Measurements from ENCODE around the gene ARID1B.

The ARID1B gene

DNA sequence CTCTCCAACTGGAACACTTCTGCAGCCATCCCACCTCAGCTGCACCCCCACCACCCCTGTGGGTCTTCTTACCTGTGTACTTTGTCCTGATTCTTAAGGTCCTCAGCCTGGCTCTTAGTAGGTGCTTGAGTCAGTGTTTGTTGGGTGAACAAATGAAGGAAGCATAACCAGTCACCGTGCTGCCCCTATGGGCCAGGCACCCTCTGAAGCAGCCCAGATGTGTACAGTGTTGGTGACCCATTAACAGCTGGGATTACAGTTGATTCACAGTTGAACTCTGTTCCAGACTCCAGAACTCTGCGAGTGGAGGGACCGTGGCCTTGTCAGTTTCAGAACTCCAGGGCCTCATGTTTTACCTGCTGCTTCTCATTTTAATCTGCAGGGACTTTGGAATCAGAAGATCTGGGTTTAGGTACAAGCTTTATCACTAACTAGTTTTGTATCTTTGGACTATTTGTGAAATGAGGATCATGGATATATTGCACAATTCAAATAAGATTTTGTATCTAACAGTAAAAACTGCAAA is 342.4 kb downstream of the ARID1B start:
- DNase-seq (ENCODE audit: low read depth in 3 of 3, low spot score in 1 of 3) = no peak

DNA sequence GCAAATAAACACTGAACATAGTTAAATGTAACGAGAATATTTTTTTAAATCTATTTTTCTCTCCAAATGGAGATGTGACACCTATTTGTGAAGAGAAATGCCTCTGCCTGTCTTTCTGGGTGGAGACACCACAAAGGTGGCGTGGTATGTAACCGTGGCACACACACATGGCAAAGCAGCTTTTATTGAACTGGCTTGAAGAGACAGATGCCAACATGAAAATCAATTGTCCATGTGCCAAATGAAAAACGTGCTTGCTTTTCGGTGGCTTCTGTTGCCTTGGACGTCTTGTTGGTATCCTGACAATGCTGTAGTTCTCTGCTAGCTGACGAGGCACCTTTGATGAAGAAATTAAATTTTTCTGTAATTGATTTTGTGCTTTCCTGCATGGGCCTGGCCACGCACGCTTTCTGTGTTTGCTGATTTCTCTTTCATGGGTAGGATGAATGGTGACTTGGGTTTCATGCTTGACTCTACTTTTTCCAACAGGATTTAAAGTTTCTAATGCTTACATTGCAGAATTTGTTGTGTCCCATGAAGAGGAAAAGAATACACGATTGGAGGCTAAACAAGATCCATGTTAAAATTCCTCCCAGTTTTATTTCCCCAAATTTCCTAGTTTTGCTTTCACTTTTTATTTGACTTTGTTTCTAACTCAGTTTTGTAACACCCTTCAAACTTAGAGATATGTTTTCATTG is 343.5 kb downstream of the ARID1B start:
- no peak for DNase-seq (ENCODE audit: low read depth in 3 of 3, low spot score in 1 of 3)

DNA sequence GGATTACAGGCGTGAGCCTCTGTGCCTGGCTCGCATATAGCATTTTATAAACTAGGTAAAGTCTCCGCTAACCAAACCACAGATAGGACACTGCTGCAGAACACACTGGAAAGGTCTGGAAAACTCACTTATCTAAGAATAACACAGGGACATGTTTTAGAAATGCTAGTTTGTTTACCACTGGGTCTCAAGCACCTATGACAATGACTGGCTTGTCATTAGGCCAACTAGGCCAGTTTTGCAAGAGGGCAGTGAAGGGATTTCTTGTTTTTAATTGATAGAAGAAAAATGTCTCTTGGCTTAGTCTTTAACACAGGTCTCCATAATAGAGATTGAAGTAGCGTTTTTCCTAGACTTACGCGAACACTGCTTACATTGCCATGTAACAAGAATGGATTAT is 344.7 kb downstream of the ARID1B start:
- no peak for DNase-seq (ENCODE audit: low read depth in 3 of 3, low spot score in 1 of 3)

DNA sequence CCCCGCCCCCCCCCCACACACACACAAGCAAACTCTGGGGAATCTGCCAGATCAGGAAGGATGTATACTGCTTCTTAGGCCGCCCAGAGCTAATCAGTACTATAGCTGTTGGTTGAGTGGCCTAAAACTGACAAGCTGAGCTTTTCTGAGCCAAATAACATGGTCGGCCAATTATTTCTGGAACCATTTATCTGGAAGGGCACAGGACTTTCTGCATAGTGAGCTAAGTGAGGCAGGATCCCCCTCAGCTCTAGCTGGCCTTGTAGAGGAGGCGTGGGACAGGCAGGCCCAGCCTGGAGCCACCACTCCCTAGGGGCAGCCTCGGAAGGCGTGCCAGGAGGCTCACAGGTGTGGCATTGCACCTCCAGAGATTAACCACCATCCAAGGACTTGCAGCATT is 346.1 kb downstream of the ARID1B start:
- no peak for DNase-seq (ENCODE audit: low read depth in 3 of 3, low spot score in 1 of 3)

DNA sequence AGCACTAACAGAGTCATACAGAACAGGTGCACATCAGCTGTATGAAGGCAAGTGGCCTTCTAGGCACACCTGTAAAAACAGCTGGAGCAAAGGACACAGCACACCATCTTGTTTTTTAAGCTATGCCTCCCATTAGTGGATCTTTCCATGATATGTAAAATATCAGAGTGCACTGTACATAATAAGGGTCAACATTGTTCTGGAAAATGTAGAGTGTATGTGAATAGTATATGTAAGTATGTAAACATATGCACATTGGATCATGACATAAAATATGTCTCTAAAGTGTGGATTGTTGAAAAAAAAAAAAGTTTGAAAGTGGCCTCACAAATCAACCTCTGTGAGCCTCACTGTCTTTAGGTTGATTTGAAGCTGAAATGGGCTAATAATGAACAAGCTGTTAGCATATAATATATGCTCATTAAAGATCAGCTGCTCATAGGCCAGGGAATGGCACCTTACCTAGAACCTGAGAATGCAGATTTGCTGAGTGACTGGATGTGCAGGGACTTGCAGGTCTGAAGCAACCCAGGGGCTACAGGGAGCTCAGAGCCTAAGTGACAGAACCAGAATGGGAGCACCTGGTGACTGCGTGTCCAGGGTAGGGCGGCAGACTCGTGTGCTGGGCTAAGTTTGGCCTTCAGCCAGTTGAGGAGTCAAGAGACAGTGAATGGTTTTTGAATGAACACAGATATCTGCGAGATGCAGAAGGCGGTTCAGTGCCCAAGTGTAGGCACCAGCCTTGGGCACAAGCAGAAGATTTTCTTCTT is 347.5 kb downstream of the ARID1B start:
- no peak for DNase-seq (ENCODE audit: low read depth in 3 of 3, low spot score in 1 of 3)

DNA sequence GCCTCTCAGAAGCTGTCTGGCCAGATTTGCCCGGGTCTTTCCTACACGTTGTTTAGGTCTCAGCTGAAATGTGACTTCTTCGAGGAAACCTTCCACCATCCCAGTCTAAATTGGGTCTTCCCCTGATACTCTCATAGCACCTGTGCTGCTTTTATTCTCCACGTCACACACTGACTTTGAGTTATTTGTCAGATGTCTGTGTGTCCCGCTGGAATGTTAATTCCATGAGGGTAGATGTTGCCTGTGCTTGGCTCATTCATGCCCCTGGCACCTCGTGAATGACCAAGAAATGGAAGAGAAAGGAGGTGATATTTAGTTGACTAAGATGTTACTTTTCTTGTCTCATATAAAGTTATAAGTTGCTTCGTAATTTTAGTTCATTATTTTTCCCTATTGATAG is 348.4 kb downstream of the ARID1B start:
- no peak for DNase-seq (ENCODE audit: low read depth in 3 of 3, low spot score in 1 of 3)

DNA sequence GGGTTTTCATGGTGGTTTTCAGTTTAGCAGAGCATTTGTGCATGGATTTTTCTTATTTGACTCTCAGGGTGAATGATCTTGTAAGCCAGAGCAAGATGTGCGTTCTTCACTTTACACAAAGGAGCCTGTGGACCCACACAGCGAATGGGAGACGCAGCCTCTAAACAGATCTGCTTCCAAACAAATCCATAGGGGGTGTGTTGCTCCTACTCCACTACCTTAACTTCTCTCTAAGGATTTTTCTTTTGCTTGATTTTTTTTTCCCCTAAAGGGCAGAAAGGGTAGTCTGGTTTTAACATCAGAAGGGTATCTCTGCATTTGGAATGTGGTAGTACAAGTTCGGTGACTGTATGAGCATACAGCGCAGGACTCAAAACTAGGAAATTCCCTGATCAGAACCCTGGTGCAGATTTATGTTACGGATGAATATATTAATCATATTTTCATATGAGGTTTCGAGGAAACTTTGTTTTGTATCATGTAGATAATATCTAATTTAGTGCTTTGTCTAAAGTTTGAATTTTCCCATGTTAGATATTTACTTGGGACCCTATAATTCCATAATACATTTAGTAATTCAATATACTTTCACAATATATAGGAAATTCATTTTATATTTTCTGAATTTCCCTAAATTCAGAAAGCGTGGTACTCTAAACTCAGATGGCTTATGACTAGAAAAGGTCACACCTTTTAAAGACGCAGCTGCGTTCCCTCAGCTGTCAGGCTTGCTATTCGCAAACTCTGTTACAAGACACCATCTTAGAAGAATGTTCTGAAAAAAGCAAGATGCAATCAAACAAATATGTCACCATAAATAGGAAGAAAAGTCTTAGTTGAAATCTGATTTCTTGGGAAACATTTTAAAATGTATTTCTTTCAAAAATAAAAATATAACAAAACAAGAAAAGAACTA is 349.3 kb downstream of the ARID1B start:
- DNase-seq (ENCODE audit: low read depth in 3 of 3, low spot score in 1 of 3) = no peak

DNA sequence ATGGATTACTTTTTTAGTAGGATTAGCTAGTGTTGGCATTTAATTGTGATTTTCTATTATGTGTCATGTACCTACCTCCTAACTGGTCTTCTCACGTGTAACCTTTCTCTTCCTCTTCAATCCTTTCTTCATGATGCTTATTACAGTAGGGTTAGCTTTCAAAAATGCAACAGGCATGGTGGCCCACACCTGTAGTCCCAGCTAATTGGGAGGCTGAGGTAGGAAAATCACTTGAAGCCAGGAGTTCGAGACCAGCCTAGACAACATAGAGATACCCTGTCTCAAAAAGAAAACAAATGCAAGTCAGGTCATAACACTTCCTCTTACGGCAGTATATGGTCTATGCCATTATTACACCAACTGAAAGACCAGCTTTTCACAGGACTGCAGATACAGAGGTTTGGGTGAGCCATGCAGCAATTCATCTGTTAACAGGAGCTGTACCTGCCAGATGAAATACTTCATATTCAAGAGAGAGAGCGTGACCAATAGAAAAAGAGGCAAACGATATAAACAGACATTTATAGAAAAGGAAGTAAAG is 351.1 kb downstream of the ARID1B start:
- no peak for DNase-seq (ENCODE audit: low read depth in 3 of 3, low spot score in 1 of 3)

DNA sequence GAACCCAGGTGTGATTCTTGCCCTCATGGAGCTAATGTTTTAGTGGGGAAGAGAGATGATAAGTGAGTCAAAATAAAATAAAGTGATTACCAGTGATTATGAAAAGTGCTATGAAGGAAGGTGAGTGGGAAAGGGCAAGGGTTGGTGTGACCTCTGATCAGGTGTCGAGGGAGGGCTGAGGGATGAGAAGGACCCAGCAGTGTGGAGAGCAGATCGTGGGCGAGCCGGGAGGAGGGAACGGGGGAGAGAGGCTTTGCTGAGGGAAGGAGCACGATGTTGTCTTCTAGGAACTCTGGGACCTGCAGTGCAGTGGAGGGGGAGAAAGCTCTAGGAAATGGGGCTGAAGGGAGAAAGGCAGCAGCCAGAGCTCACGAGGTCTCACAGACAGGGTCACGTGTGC is 354.1 kb downstream of the ARID1B start:
- DNase-seq (ENCODE audit: low read depth in 3 of 3, low spot score in 1 of 3) = no peak

DNA sequence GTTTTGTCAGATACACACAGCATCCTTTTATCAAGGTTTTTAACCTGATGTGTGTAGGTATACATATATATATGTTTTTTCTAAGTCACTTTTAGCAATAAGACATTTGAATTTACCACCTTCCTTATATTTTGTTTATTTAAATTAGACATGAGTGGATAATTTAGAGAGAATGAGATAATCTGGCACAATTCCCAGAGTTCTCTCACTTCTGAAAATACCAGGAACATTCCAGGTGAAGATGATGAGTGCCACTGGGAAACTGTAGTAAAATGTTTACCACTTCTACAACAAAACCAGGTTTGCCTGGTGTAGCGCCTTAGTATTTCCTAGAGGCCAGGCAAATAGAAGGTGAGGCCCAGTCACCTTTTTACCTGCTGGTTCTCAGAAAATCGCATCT is 356.7 kb downstream of the ARID1B start:
- DNase-seq (ENCODE audit: low read depth in 3 of 3, low spot score in 1 of 3) = no peak

DNA sequence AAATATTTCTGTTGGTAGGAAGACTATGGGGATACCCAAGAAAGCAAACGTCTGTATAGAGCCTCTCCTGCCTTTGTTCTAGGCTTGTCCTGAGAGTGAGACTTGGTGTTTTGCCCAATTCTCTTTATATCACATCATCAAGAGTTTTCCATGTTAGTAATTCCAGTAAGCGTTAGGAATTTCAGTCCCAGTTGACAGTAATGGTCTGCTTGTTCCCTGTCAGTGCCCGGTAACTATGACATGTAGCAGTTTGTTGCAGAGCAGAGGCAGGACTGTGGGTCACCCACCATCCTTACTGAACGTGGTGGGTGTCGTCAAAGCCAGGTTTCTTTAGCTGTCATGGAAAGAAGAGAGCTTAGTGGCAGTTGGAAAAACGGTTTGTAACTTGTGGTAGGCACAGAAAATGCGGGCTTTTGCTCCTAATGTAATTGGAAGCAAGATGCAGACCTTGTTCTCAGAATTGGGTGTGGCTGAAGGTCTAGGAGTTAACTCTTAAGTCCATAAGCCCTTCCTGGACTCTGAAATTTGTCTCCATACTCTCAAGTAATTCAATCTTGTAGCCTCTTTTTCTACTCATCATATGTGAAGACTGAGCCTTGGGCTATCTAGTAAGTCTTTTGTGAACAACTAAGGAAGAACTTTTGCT is 357.3 kb downstream of the ARID1B start:
- no peak for DNase-seq (ENCODE audit: low read depth in 3 of 3, low spot score in 1 of 3)

DNA sequence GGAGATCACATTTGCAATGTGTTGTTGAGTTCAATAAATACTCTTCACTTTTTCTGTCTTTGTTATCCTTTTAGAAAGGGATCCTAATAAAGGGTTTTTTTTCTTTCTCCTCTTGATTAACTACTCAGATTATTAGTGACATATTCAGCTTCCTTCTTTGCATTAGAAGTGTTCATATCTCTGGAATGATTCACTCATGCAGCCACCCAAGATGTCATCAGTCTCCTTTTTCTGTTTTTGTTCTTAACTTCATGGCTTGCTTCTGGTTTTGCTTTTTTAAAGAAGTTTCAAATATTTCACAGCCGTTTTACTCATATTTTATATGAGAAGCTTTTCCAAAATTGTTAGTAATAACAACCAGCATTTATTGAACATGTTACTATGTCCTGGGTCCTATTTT is 358.5 kb downstream of the ARID1B start:
- DNase-seq (ENCODE audit: low read depth in 3 of 3, low spot score in 1 of 3) = no peak

DNA sequence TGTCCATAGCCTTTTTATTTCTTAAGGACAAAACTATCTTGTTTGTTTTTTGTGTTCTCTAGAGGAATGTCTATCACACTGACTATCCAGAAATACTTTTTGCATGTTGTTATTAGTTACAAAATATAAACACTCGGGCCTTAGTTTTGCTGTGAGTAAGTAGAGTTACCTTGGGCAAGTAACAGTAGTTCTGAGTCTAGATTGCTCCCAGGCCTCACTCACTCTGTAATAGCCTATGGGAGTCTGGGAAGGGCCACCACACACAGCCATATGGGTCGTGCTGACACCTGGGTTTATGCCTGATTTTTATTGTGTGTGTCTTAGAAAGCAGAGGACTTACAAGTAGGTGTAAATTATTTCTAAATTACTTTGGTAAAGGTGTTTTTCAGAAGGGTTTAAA is 360.3 kb downstream of the ARID1B start:
- no peak for DNase-seq (ENCODE audit: low read depth in 3 of 3, low spot score in 1 of 3)

DNA sequence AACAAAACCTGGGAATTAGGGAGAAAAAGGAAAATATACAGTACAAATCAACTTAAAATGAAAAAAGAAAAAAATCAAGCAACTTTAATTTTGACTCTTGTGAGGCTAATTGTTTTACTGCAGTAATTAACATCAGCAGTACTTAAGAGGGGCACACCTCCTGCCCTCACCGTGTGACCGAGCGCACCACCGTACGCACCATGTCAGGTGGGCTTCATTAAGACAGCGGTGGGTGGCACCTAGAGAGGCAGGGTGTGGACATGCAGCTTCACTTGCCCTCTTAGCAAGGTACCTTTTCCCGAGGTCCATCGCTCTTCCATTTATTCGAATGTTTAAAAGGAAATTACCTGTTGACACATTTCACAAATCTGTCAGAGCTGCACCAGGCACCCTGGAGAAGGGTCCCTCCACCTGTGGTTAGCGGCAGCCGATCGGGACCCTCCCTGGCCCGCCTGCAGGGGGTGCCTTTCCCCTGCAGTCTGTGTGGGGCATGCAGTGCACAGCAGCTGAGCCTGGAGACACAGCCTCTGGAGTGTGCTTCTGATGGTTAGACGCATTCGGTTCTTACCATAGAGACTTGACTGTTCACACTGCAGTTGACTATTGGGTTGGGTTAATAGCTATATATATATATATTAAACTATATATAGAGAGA is 362.0 kb downstream of the ARID1B start:
- DNase-seq (ENCODE audit: low read depth in 3 of 3, low spot score in 1 of 3) = no peak

DNA sequence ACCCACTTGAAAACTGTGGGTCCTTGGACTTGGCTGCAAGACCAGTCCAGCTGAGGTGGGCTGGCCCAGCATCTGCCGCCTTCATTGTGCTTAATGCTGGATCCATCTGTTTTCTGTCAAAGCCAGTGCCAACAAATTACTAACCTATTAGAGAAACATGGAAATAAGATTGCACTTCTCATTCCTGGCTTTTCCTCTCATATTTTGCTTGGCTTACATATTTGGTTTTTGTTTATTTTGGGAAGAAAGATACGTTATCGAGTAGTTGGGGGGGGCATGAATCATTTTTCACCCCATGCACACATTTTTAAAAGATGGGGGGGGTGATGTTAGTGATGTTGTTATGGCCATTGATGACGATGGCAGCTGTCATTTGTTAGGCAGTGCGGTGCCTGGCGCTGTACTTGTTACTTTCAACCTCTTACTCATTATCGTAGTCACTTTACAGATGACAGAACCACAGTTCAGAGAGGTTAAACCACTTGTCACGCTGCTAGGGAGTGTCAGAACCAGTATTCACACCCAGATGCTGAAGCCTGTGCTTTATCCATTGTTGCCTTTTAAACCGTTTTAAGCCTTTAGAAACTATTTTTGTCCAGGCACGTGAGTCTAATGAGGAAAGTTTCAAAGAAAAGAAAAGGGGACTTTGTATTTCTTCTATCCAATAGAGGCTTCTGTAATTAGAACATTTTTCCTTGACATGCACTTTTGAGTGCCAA is 366.2 kb downstream of the ARID1B start:
- no peak for DNase-seq (ENCODE audit: low read depth in 3 of 3, low spot score in 1 of 3)

DNA sequence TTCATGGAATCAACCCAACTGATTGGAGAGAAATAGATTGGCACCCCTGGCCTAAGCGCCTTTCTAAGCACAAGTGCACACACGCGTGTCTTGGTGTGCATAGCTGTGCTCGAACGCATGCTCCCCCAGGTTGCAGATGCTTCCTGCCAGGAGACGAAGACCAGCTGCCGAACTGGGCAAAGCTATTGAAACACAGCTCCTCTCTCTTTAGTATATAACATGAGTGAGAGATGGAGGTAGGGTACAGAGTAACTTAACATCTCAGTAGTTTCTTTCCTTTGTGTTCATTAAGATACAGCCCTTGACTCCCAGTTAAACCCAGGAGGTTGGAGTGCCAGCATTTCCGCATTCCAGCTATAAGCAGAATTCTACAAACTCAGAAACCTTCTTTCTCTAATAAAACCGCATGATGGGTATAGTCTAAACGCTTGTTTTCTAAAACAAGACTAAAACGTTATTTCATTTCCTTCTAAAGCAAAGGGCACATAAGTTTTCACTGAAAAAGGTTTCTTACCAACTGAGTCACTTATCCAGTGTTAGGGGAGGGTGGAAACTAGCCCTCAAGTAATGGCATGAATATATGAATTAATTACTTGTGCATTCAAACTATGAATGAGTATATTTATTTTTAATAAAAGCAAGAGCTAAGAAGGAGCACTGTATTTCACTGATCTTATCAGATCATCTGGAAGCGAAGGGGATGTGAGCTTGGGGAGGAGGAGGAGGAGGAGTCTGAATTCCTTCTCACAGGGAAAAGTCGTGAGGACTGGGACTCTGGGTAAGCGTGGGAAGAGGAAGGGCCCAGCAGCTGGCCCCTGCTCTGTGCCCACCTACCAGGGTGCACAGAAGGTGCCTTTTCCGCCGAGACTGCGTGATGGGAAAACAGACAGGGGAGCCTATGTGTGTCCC is 367.0 kb downstream of the ARID1B start:
- DNase-seq (ENCODE audit: low read depth in 3 of 3, low spot score in 1 of 3) = no peak

DNA sequence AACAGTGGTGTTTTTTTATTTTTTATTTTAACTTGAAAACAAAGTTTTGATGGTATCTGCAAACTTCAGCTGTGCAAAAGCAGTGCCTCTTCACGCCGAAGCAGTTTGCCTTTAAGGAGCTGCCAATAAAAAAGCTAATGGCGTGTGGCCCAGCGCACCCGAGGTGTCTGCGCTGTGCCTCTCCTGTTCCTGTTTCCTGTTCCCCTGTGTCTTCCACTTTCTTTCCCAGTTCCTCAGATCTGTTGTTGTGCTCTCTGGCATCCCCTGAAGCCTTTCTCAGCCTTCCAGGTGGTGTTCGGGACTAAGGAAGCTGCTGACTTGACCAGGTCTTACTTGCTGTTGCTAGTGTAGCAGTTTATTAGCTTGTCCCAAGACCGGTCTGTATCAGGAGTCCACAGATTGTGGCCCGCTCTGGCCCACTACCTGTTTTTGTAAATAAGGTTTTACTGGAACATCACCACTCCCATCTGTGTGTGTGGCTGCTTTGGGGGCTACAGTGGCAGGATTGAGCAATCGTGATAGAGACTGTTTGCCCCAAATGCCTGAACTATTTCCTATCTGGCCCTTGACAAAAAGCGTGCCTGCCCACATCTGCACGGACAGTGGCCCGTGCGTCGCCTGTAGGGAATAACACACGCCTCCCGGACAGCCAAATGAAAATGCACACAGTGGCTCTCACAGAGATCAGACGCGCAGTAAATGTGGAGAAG is 367.8 kb downstream of the ARID1B start:
- no peak for DNase-seq (ENCODE audit: low read depth in 3 of 3, low spot score in 1 of 3)
